ENCODE measurements around the gene SPATA31D1.

DNA sequence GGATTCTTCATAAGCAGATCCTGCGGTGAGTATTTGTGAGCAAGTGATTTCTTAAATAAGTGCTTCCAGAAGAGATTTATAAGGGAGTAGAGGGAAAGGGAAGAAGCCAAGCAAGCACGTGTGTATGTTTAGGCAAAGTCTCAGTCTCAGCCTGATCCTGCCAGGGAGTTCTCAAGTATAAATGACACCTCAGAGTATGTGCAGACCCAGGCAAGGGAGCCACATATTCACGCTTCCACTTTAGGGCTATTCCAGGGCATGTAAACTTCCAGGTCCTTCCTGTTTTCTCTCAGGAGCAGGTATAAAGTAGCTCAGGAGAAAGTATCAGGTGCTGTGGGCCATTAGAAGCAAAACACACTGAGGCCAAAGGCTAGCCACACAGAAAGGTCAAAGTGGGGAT is 22.6 kb downstream of the SPATA31D1 start:
- TF ChIP-seq, protein P1, sequence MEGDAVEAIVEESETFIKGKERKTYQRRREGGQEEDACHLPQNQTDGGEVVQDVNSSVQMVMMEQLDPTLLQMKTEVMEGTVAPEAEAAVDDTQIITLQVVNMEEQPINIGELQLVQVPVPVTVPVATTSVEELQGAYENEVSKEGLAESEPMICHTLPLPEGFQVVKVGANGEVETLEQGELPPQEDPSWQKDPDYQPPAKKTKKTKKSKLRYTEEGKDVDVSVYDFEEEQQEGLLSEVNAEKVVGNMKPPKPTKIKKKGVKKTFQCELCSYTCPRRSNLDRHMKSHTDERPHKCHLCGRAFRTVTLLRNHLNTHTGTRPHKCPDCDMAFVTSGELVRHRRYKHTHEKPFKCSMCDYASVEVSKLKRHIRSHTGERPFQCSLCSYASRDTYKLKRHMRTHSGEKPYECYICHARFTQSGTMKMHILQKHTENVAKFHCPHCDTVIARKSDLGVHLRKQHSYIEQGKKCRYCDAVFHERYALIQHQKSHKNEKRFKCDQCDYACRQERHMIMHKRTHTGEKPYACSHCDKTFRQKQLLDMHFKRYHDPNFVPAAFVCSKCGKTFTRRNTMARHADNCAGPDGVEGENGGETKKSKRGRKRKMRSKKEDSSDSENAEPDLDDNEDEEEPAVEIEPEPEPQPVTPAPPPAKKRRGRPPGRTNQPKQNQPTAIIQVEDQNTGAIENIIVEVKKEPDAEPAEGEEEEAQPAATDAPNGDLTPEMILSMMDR (IDR thresholded peaks at IDR 0.05), result no peak
- TF ChIP-seq ZFX (IDR thresholded peaks at IDR 0.05; ENCODE audit: borderline replicate concordance), result no peak

Data from 22Rv1 (cell line).